K562 (cell line): ENCODE results near the gene SLC7A6. TPM values are rescaled to one million over a fixed set of nuclear protein-coding genes. Genes with fewer than 3 reads are reported as not detected.

Experiments used
- BCL6 ChIP-seq: fragments of 250-450 bp; sonication (Bioruptor Pico); IDR thresholded peaks from 2 replicates; pipeline ENCODE4 v1.4.0; 2020
- DDX20 ChIP-seq: fragments of 450-650 bp; IDR thresholded peaks from 2 replicates; pipeline ENCODE4 v1.6.1; 2016; ENCODE audit warnings: missing genetic modification characterization, low read depth, mild to moderate bottlenecking, missing compliant biosample characterization, moderate library complexity
- ELF2 ChIP-seq: fragments of 250-450 bp; sonication (Bioruptor Pico); IDR thresholded peaks from 2 replicates; pipeline ENCODE4 v1.5.0; 2021; ENCODE audit warnings: mild to moderate bottlenecking
- ETV5 ChIP-seq: sonication (generic); formaldehyde crosslinking; IDR thresholded peaks from 2 replicates; pipeline ENCODE4 v1.4.0; 2020; ENCODE audit warnings: low read depth, mild to moderate bottlenecking, missing genetic modification reagents
- FOXJ3 ChIP-seq: sonication (generic); formaldehyde crosslinking; IDR thresholded peaks from 2 replicates; pipeline ENCODE4 v1.4.0; 2020; ENCODE audit warnings: mild to moderate bottlenecking, missing genetic modification reagents
- HDGF ChIP-seq: fragments of 450-650 bp; IDR thresholded peaks from 2 replicates; pipeline ENCODE4 v1.6.1; 2016
- JUNB ChIP-seq: fragments of 450-650 bp; formaldehyde crosslinking; conservative IDR thresholded peaks from 2 replicates; pipeline ENCODE4 v1.4.0; 2020; ENCODE audit warnings: mild to moderate bottlenecking
- LEF1 ChIP-seq: fragments of 450-650 bp; IDR thresholded peaks from 2 replicates; pipeline ENCODE4 v1.6.1; 2016; ENCODE audit warnings: mild to moderate bottlenecking
- PYGO2 ChIP-seq: fragments of 450-650 bp; IDR thresholded peaks from 2 replicates; pipeline ENCODE4 v1.6.1; 2016; ENCODE audit warnings: mild to moderate bottlenecking, missing genetic modification characterization, moderate library complexity, missing compliant biosample characterization
- TAF7 ChIP-seq: fragments of 450-650 bp; IDR thresholded peaks from 2 replicates; pipeline ENCODE4 v1.6.1; 2016; ENCODE audit warnings: missing genetic modification characterization, missing compliant biosample characterization
- TARDBP ChIP-seq: fragments of 450-650 bp; IDR thresholded peaks from 2 replicates; pipeline ENCODE4 v1.6.1; 2016
- TFE3 ChIP-seq: fragments of 450-650 bp; formaldehyde crosslinking; IDR thresholded peaks from 2 replicates; pipeline ENCODE4 v1.4.0; 2020; ENCODE audit warnings: mild to moderate bottlenecking, mixed read lengths
- ZBTB12 ChIP-seq: fragments of 250-450 bp; sonication (Bioruptor Pico); IDR thresholded peaks from 2 replicates; pipeline ENCODE4 v1.4.0; 2020
- ZNF165 ChIP-seq: fragments of 250-450 bp; sonication (Bioruptor Pico); IDR thresholded peaks from 2 replicates; pipeline ENCODE4 v1.4.0; 2020; ENCODE audit warnings: borderline replicate concordance
- polyA plus RNA-seq, 8 experiments: library from polyadenylated mRNA; depleted of rRNA in 4 of 8; stranded (reverse) in 5 of 8; unstranded in 3 of 8; fragments of >200 nt; fragmentation: Nextera tagmentation in 2 of 8; fragmentation: Illumina TruSeq in 1 of 8; extraction: Ambion mirVana in 2 of 8; extraction: Trizol in 1 of 8; gene quantifications; 2 replicates each; pipeline versions ENCODE4 v1.2.1 to v1.2.3, GENCODE V29; 2011 to 2014; ENCODE audit warnings: inconsistent platforms in 1 of 8, missing spikeins in 1 of 8
- total RNA-seq, 7 experiments: library from RNA; depleted of rRNA in 6 of 7; stranded (reverse); fragments of >200 nt in 6 of 7; fragmentation: Illumina TruSeq in 2 of 7; extraction: Trizol in 2 of 7; gene quantifications; 2 replicates each; pipeline versions ENCODE4 v1.2.1 to v1.2.3, GENCODE V29; 2011 to 2021; ENCODE audit warnings: low replicate concordance in 1 of 7
- TF ChIP-seq, protein P1 (sequence below): fragments of 450-650 bp; formaldehyde crosslinking; IDR thresholded peaks from 2 replicates; pipeline ENCODE4 v1.4.0; 2020; ENCODE audit warnings: mild to moderate bottlenecking
- TF ChIP-seq, protein P2 (sequence below), 2 experiments: fragments of 450-650 bp; IDR thresholded peaks; 2 replicates each; pipeline ENCODE4 v1.6.1; 2016; ENCODE audit warnings: mild to moderate bottlenecking in 2 of 2, borderline replicate concordance in 1 of 2, low read depth in 1 of 2, moderate library complexity in 1 of 2

Gene SLC7A6
- total and polyA plus RNA-seq, 9 of the 15 experiments (the other 6 are each of a cell fraction or from before 2014, with no cell fraction given), result 12.6 to 60.1 (median 29.8) TPM

DNA sequence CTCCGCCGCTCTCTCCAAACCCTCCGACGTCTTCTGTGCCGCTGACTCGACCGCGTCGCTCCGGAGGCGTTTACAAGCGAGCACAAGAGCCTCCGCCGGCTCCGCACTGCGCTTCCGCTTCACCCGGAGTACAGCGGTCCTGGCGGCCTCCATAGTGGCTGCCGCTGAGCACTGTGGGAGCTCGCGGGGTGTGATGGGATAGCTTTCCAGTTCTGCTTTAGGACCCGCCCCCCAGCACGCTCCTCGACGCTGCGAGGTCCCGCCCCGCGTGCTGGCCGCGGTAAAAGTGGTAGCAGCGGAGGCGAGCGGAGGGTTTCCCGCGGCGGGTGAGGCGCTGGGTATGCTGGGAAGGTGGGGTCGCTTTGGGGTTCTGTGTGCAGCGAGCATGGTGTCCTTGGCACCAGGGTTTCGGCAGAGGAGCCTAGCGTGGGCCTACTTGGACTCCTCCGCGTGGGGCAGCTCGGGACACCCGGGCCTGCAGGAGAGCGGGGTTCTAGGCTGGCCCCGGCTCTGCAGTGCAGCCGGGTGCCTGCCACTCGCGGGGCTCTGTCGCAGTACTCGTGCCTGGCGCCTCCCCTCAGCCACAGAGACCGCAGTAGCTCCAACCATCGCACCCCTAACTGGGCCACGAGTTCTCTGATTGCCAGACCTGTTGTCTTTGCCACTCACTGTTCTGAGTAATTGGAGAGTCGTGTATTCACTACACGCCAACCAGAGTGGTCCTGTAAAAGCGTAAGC is 46.6 kb downstream of the SLC7A6 start, which contains the start of the genes PRMT7 and SLC7A6OS (continued):
- TF ChIP-seq ZBTB12 (CRISPR knock-in tag), result no peak
- TF ChIP-seq, protein P1, sequence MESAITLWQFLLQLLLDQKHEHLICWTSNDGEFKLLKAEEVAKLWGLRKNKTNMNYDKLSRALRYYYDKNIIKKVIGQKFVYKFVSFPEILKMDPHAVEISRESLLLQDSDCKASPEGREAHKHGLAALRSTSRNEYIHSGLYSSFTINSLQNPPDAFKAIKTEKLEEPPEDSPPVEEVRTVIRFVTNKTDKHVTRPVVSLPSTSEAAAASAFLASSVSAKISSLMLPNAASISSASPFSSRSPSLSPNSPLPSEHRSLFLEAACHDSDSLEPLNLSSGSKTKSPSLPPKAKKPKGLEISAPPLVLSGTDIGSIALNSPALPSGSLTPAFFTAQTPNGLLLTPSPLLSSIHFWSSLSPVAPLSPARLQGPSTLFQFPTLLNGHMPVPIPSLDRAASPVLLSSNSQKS (CRISPR knock-in tag), result no peak
- no peak for TF ChIP-seq PYGO2 (tag)
- no peak for TF ChIP-seq ZNF165 (CRISPR knock-in tag)
- TF ChIP-seq FOXJ3, result no peak
- TF ChIP-seq, protein P2, sequence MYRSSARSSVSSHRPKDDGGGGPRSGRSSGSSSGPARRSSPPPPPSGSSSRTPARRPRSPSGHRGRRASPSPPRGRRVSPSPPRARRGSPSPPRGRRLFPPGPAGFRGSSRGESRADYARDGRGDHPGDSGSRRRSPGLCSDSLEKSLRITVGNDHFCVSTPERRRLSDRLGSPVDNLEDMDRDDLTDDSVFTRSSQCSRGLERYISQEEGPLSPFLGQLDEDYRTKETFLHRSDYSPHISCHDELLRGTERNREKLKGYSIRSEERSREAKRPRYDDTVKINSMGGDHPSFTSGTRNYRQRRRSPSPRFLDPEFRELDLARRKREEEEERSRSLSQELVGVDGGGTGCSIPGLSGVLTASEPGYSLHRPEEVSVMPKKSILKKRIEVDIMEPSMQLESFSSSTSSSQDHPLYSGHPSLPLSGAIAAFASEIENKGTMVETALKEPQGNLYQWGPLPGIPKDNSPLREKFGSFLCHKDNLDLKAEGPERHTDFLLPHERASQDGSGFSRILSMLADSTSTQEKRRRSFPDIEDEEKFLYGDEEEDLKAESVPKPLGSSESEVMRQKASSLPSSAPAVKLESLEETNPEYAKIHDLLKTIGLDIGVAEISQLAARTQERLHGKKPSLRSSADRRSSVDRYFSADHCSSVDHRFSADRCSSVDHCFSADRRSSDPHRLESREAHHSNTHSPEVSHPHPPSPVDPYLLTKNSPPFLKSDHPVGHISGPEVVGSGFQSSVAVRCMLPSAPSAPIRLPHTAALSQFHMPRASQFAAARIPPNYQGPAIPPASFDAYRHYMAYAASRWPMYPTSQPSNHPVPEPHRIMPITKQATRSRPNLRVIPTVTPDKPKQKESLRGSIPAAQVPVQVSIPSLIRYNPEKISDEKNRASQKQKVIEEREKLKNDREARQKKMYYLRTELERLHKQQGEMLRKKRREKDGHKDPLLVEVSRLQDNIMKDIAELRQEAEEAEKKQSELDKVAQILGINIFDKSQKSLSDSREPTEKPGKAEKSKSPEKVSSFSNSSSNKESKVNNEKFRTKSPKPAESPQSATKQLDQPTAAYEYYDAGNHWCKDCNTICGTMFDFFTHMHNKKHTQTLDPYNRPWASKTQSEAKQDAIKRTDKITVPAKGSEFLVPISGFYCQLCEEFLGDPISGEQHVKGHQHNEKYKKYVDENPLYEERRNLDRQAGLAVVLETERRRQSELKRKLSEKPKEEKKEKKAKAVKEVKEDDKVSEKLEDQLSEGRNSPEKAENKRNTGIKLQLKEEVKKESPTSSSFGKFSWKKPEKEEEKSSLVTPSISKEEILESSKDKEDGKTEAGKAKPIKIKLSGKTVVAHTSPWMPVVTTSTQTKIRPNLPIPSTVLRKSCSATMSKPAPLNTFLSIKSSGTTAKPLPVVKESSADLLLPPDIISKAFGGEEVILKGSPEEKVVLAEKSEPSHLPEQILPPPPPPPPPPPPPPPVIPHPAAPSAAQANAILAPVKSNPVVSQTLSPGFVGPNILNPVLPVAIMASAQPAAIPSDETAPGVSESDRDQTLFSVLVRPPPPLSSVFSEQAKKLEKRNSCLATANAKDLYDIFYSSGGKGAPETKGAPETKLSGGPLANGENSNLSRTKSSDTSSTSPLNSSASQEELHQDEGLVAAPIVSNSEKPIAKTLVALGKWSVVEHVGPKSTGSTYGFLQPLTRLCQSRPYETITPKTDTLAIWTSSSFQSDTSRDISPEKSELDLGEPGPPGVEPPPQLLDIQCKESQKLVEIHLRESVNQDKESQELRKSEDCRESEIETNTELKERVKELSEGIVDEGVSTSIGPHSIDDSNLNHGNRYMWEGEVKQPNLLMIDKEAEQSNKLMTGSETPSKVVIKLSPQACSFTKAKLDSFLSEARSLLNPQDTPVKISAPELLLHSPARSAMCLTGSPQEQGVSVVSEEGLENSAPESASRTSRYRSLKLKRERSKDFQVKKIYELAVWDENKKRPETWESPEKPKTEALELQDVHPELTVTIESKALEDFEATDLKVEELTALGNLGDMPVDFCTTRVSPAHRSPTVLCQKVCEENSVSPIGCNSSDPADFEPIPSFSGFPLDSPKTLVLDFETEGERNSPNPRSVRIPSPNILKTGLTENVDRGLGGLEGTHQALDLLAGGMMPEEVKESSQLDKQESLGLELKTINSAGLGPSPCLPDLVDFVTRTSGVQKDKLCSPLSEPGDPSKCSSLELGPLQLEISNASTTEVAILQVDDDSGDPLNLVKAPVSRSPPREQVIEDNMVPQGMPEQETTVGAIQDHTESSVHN (IDR thresholded peaks at IDR 0.05; ENCODE audit: borderline replicate concordance in 1 of 2, low read depth in 1 of 2), result no peak
- no peak for TF ChIP-seq DDX20 (tag)
- TF ChIP-seq TFE3 (CRISPR knock-in tag), result no peak
- peak; percentile 53; the same call in 1 of the 2 replicates for TF ChIP-seq TAF7 (tag)
- TF ChIP-seq TARDBP, result no peak
- no peak for TF ChIP-seq HDGF
- TF ChIP-seq JUNB (CRISPR knock-in tag), result no peak
- TF ChIP-seq ELF2 (CRISPR knock-in tag), result no peak
- no peak for TF ChIP-seq ETV5
- no peak for TF ChIP-seq BCL6
- TF ChIP-seq LEF1, result no peak
